Right atrium auricular region (tissue), 2 donors: ENCODE results near the gene ANKFY1. TPM values are rescaled to one million over a fixed set of nuclear protein-coding genes. Genes with fewer than 3 reads are reported as not detected.

Experiments
- DNase-seq: peaks from one replicate; pipeline ENCODE4 v3.0.0-alpha.2; 2019; ENCODE audit warnings: low spot score
- H3K27ac ChIP-seq, 2 donors: fragments of 200-600 bp; sonication (generic); 1 replicate in 1 of 2; 2 replicates in 1 of 2; pipeline ENCODE4 v1.5.1; 2016 to 2019
- H3K27me3 ChIP-seq, 2 donors: fragments of 200-600 bp; sonication (generic); one replicate each; pipeline versions ENCODE4 v1.5.1 to v1.6.0; 2017 to 2019
- H3K36me3 ChIP-seq: fragments of 200-600 bp; sonication (generic); one replicate; pipeline ENCODE4 v1.5.1; 2016
- H3K4me1 ChIP-seq, 2 donors: fragments of 200-600 bp; sonication (generic); one replicate each; pipeline versions ENCODE4 v1.5.1 to v1.6.0; 2017 to 2019
- H3K4me3 ChIP-seq, 2 donors: fragments of 200-600 bp; sonication (generic); 1 replicate in 1 of 2; 2 replicates in 1 of 2; pipeline ENCODE4 v1.5.1; 2017 to 2019; ENCODE audit warnings: mild to moderate bottlenecking in 1 of 2, moderate library complexity in 1 of 2
- H3K9me3 ChIP-seq, 2 donors: fragments of 200-600 bp; sonication (generic); one replicate each; pipeline ENCODE4 v1.5.1; 2019
- CTCF ChIP-seq, 2 donors: fragments of 200-600 bp; sonication (generic); IDR thresholded peaks; one replicate each; pipeline ENCODE4 v1.5.1; 2019; ENCODE audit warnings: antibody characterized with exemption in 2 of 2
- total RNA-seq, 2 donors: library from RNA; depleted of rRNA; stranded (reverse); fragments of >200 nt; gene quantifications; one replicate each; pipeline ENCODE4 v1.1.0, GENCODE V29; 2016

The ANKFY1 gene
- total RNA-seq, 2 donors from 2014 or later, result 13.9 to 16.7 TPM

- Histone ChIP-seq H3K9me3 (no peaks in the 10 kb centered on the region), H3K27ac (no peak overlapping the region), H3K4me1 (peaks cover 0 to 40% of the 10 kb centered on the region in 2 donors), H3K27me3 (no peaks in the 10 kb centered on the region), H3K36me3 (peaks cover 5% of the 10 kb centered on the region), H3K4me3 (no peak overlapping the region)
- DNase-seq, result no peak
- TF ChIP-seq CTCF (IDR thresholded peaks at IDR 0.05), result no peak
These were observed 17.1 kb downstream of the ANKFY1 start for GRCh38 chr17:4246674-4247073.

- Histone ChIP-seq H3K9me3 (no peaks in the 10 kb centered on the region), H3K4me1 (peaks cover 0 to 11% of the 10 kb centered on the region in 2 donors), H3K27me3 (no peaks in the 10 kb centered on the region), H3K4me3 (no peak overlapping the region), H3K27ac (no peak overlapping the region), H3K36me3 (peaks cover 37% of the 10 kb centered on the region)
- no peak for DNase-seq
- TF ChIP-seq CTCF (IDR thresholded peaks at IDR 0.05), result no peak
These were observed 22.2 kb downstream of the ANKFY1 start for GRCh38 chr17:4241535-4241934.

GRCh38 chr17:4236456-4236855, 27.3 kb downstream of the ANKFY1 start:
- Histone ChIP-seq H3K9me3 (no peaks in the 10 kb centered on the region), H3K36me3 (peaks cover 41% of the 10 kb centered on the region), H3K4me3 (no peak overlapping the region), H3K27me3 (no peaks in the 10 kb centered on the region), H3K27ac (no peak overlapping the region), H3K4me1 (peaks cover 0 to 23% of the 10 kb centered on the region in 2 donors)
- TF ChIP-seq CTCF (IDR thresholded peaks at IDR 0.05), result no peak
- no peak for DNase-seq

GRCh38 chr17:4235372-4236279, 28.2 kb downstream of the ANKFY1 start:
- Histone ChIP-seq H3K27ac (no peak overlapping the region), H3K36me3 (peaks cover 33% of the 10 kb centered on the region), H3K4me3 (no peak overlapping the region), H3K27me3 (no peaks in the 10 kb centered on the region), H3K9me3 (no peaks in the 10 kb centered on the region), H3K4me1 (peaks cover 0 to 32% of the 10 kb centered on the region in 2 donors)
- no peak for TF ChIP-seq CTCF (IDR thresholded peaks at IDR 0.05)
- no peak for DNase-seq

- peaks cover 22% of the 10 kb centered on the region for H3K36me3 ChIP-seq
- H3K27me3 ChIP-seq, result no peaks in the 10 kb centered on the region
- H3K4me1 ChIP-seq, result peaks cover 0 to 44% of the 10 kb centered on the region in 2 donors
- DNase-seq, result no peak
- TF ChIP-seq CTCF (IDR thresholded peaks at IDR 0.05), result no peak
- H3K4me3 ChIP-seq, result no peak overlapping the region
- H3K27ac ChIP-seq, result peak overlapping the region in 1 of 2 donors; percentile 82
- H3K9me3 ChIP-seq, result no peaks in the 10 kb centered on the region
These were observed 29.4 kb downstream of the ANKFY1 start for GRCh38 chr17:4234401-4234800.
